Activated T-helper 2 cell treated with anti-CD3 and anti-CD28 coated beads, Interferon-gamma antibody, Interleukin-2, Interleukin-4, amounts not matched to agents 10 μg/mL and 5 μg/mL and 100 μg/mL, durations not matched to agents 14 hours and 24 hours and 36 hours (primary cell): ENCODE measurements around the gene FOXR1. TPM values are rescaled to one million over a fixed set of nuclear protein-coding genes. Genes with fewer than 3 reads are reported as not detected.
A peak's percentile ranks its signal among the peaks of the same experiment; 100 is the strongest.

Experiments used
- DNase-seq: peaks from one replicate; pipeline ENCODE4 v3.0.0; 2021; ENCODE audit warnings: low spot score
- H3K27ac Mint-ChIP-seq: one replicate; pipeline ENCODE4 v1.8.0; 2021; ENCODE audit warnings: mixed read lengths
- H3K27me3 Mint-ChIP-seq: one replicate; pipeline ENCODE4 v1.8.0; 2021; ENCODE audit warnings: low read depth, mixed read lengths
- H3K36me3 Mint-ChIP-seq: one replicate; pipeline ENCODE4 v1.8.0; 2021; ENCODE audit warnings: low read depth, mixed read lengths
- H3K4me1 Mint-ChIP-seq: one replicate; pipeline ENCODE4 v1.8.0; 2021; ENCODE audit warnings: low read depth, mixed read lengths
- H3K4me3 Mint-ChIP-seq: one replicate; pipeline ENCODE4 v1.8.0; 2021; ENCODE audit warnings: low read depth, mild to moderate bottlenecking, moderate library complexity, mixed read lengths
- H3K9me3 Mint-ChIP-seq: one replicate; pipeline ENCODE4 v1.8.0; 2021; ENCODE audit warnings: mixed read lengths
- intact Hi-C: fragments of 100-400 bp; cut with micrococcal nuclease; formaldehyde crosslinking; loops from one replicate; pipeline ENCODE4 v1.15.1; 2023
- total RNA-seq: library from RNA; stranded (reverse); gene quantifications from 2 replicates; pipeline ENCODE4 v1.2.3, GENCODE V29; 2022

The FOXR1 gene
- total RNA-seq, 1 donor from 2014 or later: not detected

DNA sequence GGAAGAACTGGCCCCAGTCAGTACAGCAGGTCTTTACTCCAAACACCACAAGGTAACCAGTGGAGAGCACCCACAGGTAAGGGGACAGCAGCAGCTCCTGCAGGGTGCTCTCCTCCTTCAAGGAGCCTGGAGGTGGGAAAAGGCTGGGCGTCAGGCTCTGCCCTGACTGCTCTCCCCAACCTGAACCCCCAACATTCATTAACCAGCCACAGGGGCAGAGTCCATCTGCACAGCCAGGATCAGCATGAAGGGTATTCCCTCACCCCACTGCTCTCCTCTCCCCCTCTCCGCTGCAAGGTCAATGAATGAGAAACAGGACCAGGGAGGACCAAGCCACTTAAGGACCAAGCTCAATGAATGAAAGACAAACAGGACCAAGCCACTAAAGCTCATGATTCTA lies 55.4 kb downstream of the FOXR1 start:
- H3K9me3 Mint-ChIP-seq: no peaks in the 10 kb centered on the region
- DNase-seq: no peak
- intact Hi-C loops: no loop called here
- H3K4me1 Mint-ChIP-seq: peaks cover 23% of the 10 kb centered on the region
- no peak overlapping the region for H3K4me3 Mint-ChIP-seq
- peaks cover 51% of the 10 kb centered on the region for H3K36me3 Mint-ChIP-seq
- H3K27me3 Mint-ChIP-seq: no peaks in the 10 kb centered on the region
- no peak overlapping the region for H3K27ac Mint-ChIP-seq

DNA sequence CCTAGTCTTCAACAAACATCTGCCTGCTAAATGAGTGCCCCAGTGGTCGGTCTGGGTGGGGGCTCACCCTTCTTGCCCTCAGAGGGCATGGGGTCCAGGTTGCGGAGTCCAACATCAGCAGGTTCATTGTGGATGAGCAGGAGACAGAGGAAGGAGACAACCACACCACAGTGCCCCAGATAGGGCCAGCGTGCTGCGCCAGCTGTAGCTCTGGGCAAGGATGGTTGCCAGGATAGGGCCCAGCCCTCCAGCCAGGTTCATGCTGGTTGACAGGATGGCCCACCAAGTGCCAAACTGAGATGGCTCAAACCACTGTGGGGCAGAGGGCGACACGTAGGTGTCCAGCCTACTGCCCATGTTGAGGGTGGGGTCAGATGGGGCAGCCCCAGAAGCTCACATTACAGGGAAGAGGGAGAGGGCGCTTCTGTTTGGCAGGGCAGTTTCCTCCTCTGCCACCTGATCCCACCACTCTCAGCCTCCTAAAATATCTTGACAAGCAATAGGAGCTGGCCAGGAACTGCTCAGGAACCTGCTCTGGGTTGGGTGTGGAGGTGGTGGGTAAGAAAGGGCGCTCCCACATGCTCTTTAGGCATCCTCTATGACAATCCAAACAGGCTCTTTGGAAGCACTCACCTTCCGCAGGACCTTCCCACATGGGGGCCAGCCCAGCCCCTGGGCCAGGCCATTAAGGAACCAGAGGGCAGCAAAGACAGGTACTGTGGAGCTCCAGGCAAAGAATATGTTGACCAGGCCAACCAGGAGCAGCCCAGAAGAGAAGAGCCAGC lies 56.2 kb downstream of the FOXR1 start:
- H3K9me3 Mint-ChIP-seq: no peaks in the 10 kb centered on the region
- no peaks in the 10 kb centered on the region for H3K27me3 Mint-ChIP-seq
- intact Hi-C loops: no loop called here
- no peak for DNase-seq
- peaks cover 46% of the 10 kb centered on the region for H3K36me3 Mint-ChIP-seq
- no peak overlapping the region for H3K27ac Mint-ChIP-seq
- H3K4me3 Mint-ChIP-seq: no peak overlapping the region
- H3K4me1 Mint-ChIP-seq: peaks cover 23% of the 10 kb centered on the region

GRCh38 chr11:119028346-119029068 lies 56.9 kb downstream of the FOXR1 start:
- peaks cover 38% of the 10 kb centered on the region for H3K36me3 Mint-ChIP-seq
- intact Hi-C loops: no loop called here
- peaks cover 22% of the 10 kb centered on the region for H3K4me1 Mint-ChIP-seq
- H3K27me3 Mint-ChIP-seq: no peaks in the 10 kb centered on the region
- peak overlapping the region; percentile 4 for H3K27ac Mint-ChIP-seq
- no peaks in the 10 kb centered on the region for H3K9me3 Mint-ChIP-seq
- peak overlapping the region; percentile 75 for H3K4me3 Mint-ChIP-seq
- no peak for DNase-seq

DNA sequence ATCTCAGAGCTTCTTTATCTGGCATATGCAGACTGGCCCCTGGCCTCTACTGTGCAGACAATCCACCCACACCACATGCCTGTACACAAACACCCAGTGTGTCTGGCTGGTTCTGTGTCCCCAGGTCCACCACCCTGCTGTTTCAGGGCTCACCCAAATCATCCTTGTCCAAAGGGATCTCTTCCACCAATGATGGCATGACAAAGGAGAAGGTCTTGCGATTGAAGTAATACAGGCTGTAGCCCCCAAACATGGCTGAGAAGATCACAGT lies 57.4 kb downstream of the FOXR1 start:
- Mint-ChIP-seq H3K27me3 (no peaks in the 10 kb centered on the region), H3K4me1 (peaks cover 19% of the 10 kb centered on the region), H3K27ac (peak overlapping the region; percentile 4), H3K9me3 (no peaks in the 10 kb centered on the region), H3K4me3 (peak overlapping the region; percentile 75), H3K36me3 (peaks cover 33% of the 10 kb centered on the region)
- DNase-seq: no peak
- intact Hi-C loops: no loop called here

DNA sequence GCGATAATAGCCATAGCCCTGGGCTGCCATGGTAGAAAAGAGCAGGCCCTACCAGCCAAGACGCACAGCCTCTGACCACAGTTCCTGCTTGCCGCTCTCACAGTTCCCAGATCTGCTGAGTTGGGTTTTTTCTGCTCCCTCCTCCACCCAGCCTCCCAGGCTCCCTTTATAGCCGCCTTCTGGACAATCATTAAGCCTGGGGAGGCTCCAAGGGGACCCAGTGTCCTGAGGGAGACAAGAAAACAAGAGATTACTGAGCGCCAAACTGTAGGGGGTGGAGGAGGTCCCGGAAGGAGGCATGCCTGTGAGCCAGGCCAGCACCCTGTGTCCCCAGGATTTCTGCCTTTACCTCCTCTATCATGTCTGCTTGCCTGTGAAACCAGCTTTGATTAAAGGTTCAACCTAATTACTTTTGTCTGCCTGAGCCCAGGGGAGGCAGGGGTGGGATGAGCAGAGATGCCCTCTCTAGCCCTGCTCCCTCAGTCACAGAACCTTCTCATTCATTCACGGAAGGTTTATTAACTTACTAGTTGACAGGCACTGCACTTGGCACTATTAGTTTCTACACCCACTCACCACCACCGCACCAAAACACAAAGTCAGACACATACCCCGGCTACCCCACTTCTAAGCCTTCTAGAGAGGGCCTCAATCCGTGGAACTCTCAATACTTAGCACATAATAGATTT lies 57.9 kb downstream of the FOXR1 start:
- Mint-ChIP-seq H3K9me3 (no peaks in the 10 kb centered on the region), H3K27me3 (no peaks in the 10 kb centered on the region), H3K4me3 (peak overlapping the region; percentile 75), H3K36me3 (peaks cover 28% of the 10 kb centered on the region), H3K4me1 (peaks cover 19% of the 10 kb centered on the region), H3K27ac (peak overlapping the region; percentile 60)
- intact Hi-C loops: loop anchor here (1.0 to 5.0 kb wide), 5 partner anchors 11 to 65 kb away; partner anchors contain the start of genes CENATAC, HYOU1, RPS25 and TRAPPC4
- DNase-seq: no peak

GRCh38 chr11:119030029-119030328 lies 58.4 kb downstream of the FOXR1 start:
- H3K4me1 Mint-ChIP-seq: peaks cover 16% of the 10 kb centered on the region
- intact Hi-C loops: loop anchor here (1.0 to 5.0 kb wide), 5 partner anchors 12 to 65 kb away; partner anchors contain the start of genes CENATAC, HYOU1, RPS25 and TRAPPC4
- no peak for DNase-seq
- no peaks in the 10 kb centered on the region for H3K9me3 Mint-ChIP-seq
- H3K4me3 Mint-ChIP-seq: peak overlapping the region; percentile 75
- H3K27ac Mint-ChIP-seq: peak overlapping the region; percentile 60
- H3K36me3 Mint-ChIP-seq: peaks cover 23% of the 10 kb centered on the region
- H3K27me3 Mint-ChIP-seq: no peaks in the 10 kb centered on the region

- Mint-ChIP-seq H3K27me3 (no peaks in the 10 kb centered on the region), H3K9me3 (no peaks in the 10 kb centered on the region)
- intact Hi-C loops: loop anchor here (1.0 to 5.0 kb wide), 5 partner anchors 12 to 64 kb away; partner anchors contain the start of genes CENATAC, HYOU1, RPS25 and TRAPPC4
Observed at GRCh38 chr11:119030329-119031047, 58.9 kb downstream of the FOXR1 start, which contains the start of gene SLC37A4. Gene SLC37A4, minus strand, starts transcription at chr11:119030877.

More at GRCh38 chr11:119030329-119031047, 58.9 kb downstream of the FOXR1 start, which contains the start of gene SLC37A4:
- Mint-ChIP-seq H3K4me1 (peaks cover 15% of the 10 kb centered on the region), H3K36me3 (peaks cover 18% of the 10 kb centered on the region), H3K4me3 (peak within 1 kb of the TSS; percentile 75), H3K27ac (peak within 1 kb of the TSS; percentile 65)
- peak; percentile 98 for DNase-seq

Other genes starting within 250 kb of the FOXR1 start
- gene DDX6, start 180.6 kb upstream of the FOXR1 start, total RNA-seq: 132 and 135 TPM in 2 replicates
- 7.5 and 8.1 TPM in 2 replicates for gene CXCR5, start 87.9 kb upstream of the FOXR1 start, total RNA-seq
- 21.9 and 23.7 TPM in 2 replicates for gene BCL9L, start 45.8 kb upstream of the FOXR1 start, total RNA-seq
- gene UPK2, start 15.5 kb upstream of the FOXR1 start, total RNA-seq: 0.21 TPM in 1 of 2 replicates, not detected in the other
- gene CENATAC, start 26.4 kb downstream of the FOXR1 start, total RNA-seq: 44.2 and 47.7 TPM in 2 replicates
- gene RPS25, start 46.6 kb downstream of the FOXR1 start, total RNA-seq: 1,728 and 1,773 TPM in 2 replicates
- 121 and 128 TPM in 2 replicates for gene TRAPPC4, start 47.0 kb downstream of the FOXR1 start, total RNA-seq
- 31.7 and 34.4 TPM in 2 replicates for gene SLC37A4, start 59.1 kb downstream of the FOXR1 start, total RNA-seq
- gene HYOU1, start 85.4 kb downstream of the FOXR1 start, total RNA-seq: 215 and 226 TPM in 2 replicates
- gene VPS11, start 96.1 kb downstream of the FOXR1 start, total RNA-seq: 24.3 and 25.8 TPM in 2 replicates
- 57.4 and 59.0 TPM in 2 replicates for gene HMBS, start 113.1 kb downstream of the FOXR1 start, total RNA-seq
- 82.2 and 83.4 TPM in 2 replicates for gene DPAGT1, start 130.1 kb downstream of the FOXR1 start, total RNA-seq
- gene C2CD2L, start 135.6 kb downstream of the FOXR1 start, total RNA-seq: 24.6 and 25.2 TPM in 2 replicates
- gene HINFP, start 149.8 kb downstream of the FOXR1 start, total RNA-seq: 29.8 and 35.5 TPM in 2 replicates
- 0.11 and 0.16 TPM in 2 replicates for gene ABCG4, start 177.3 kb downstream of the FOXR1 start, total RNA-seq
- gene NLRX1, start 197.0 kb downstream of the FOXR1 start, total RNA-seq: 26.4 and 31.6 TPM in 2 replicates
- gene NHERF4, start 213.7 kb downstream of the FOXR1 start, total RNA-seq: 0.48 and 0.57 TPM in 2 replicates
- gene CBL, start 234.6 kb downstream of the FOXR1 start, total RNA-seq: 38.6 and 39.6 TPM in 2 replicates